HUES48 (cell line): ENCODE results near the gene RFX2.

Source experiments
- H3K27ac ChIP-seq: one replicate; pipeline ENCODE4 v1.7.0; 2013; ENCODE audit warnings: low read depth, low read length, inconsistent platforms
- H3K27me3 ChIP-seq: 2 replicates; pipeline ENCODE4 v1.6.1; 2013; ENCODE audit warnings: mild to moderate bottlenecking, low read length; ENCODE audit not compliant: control insufficient read depth, insufficient read depth
- H3K36me3 ChIP-seq: 2 replicates; pipeline ENCODE4 v1.6.1; 2013; ENCODE audit warnings: low read length; ENCODE audit not compliant: control insufficient read depth, insufficient read depth
- H3K4me1 ChIP-seq: 2 replicates; pipeline ENCODE4 v1.6.1; 2013; ENCODE audit warnings: mild to moderate bottlenecking, low read length; ENCODE audit not compliant: control insufficient read depth, insufficient read depth
- H3K4me3 ChIP-seq: 2 replicates; pipeline ENCODE4 v1.5.1; 2013; ENCODE audit warnings: mild to moderate bottlenecking, low read depth, low read length
- H3K9ac ChIP-seq: 2 replicates; pipeline ENCODE4 v1.6.1; 2013; ENCODE audit warnings: mild to moderate bottlenecking, low read depth, low read length, moderate library complexity
- H3K9me3 ChIP-seq: 2 replicates; pipeline ENCODE4 v1.6.1; 2013; ENCODE audit warnings: low read length; ENCODE audit not compliant: control insufficient read depth, insufficient read depth

RFX2 gene

GRCh38 chr19:6110360-6110977 lies at the start of gene RFX2:
RFX2 (minus strand) TSS chr19:6110500; CDS start chr19:6047496, 63,004 bp downstream.
- Histone ChIP-seq H3K4me3 (peak within 1 kb of the TSS; percentile 90), H3K36me3 (no peaks in the 10 kb centered on the region), H3K27me3 (peaks cover 27% of the 10 kb centered on the region), H3K9ac (peak within 1 kb of the TSS; percentile 61; the same call in 1 of the 2 replicates), H3K27ac (no peak within 1 kb of the TSS), H3K9me3 (no peaks in the 10 kb centered on the region), H3K4me1 (peaks cover 9% of the 10 kb centered on the region; the same call in 1 of the 2 replicates)

- H3K4me3 ChIP-seq, result no peak overlapping the region
- peaks cover 57% of the 10 kb centered on the region for H3K9me3 ChIP-seq
- no peak overlapping the region for H3K27ac ChIP-seq
- no peak overlapping the region for H3K9ac ChIP-seq
- H3K27me3 ChIP-seq, result no peaks in the 10 kb centered on the region
- no peaks in the 10 kb centered on the region for H3K4me1 ChIP-seq
- H3K36me3 ChIP-seq, result no peaks in the 10 kb centered on the region
These were observed 45.7 kb upstream of the RFX2 start for GRCh38 chr19:6156033-6156432.

GRCh38 chr19:6150289-6150688 lies 40.0 kb upstream of the RFX2 start:
- no peaks in the 10 kb centered on the region for H3K36me3 ChIP-seq
- H3K27me3 ChIP-seq, result no peaks in the 10 kb centered on the region
- H3K9me3 ChIP-seq, result peaks cover 55% of the 10 kb centered on the region
- H3K27ac ChIP-seq, result no peak overlapping the region
- H3K4me1 ChIP-seq, result no peaks in the 10 kb centered on the region
- H3K4me3 ChIP-seq, result no peak overlapping the region
- no peak overlapping the region for H3K9ac ChIP-seq

- Histone ChIP-seq H3K27me3 (no peaks in the 10 kb centered on the region), H3K4me1 (no peaks in the 10 kb centered on the region), H3K36me3 (no peaks in the 10 kb centered on the region), H3K9me3 (peaks cover 28% of the 10 kb centered on the region), H3K9ac (no peak overlapping the region), H3K4me3 (no peak overlapping the region), H3K27ac (no peak overlapping the region)
These were observed 30.9 kb upstream of the RFX2 start for GRCh38 chr19:6141217-6141616.

- Histone ChIP-seq H3K4me3 (no peak overlapping the region), H3K36me3 (no peaks in the 10 kb centered on the region), H3K9ac (no peak overlapping the region), H3K27me3 (no peaks in the 10 kb centered on the region), H3K4me1 (no peaks in the 10 kb centered on the region), H3K27ac (no peak overlapping the region), H3K9me3 (peaks cover 22% of the 10 kb centered on the region)
These were observed 28.2 kb upstream of the RFX2 start for GRCh38 chr19:6138511-6138910.

- Histone ChIP-seq H3K4me1 (no peaks in the 10 kb centered on the region), H3K27ac (no peak overlapping the region), H3K4me3 (no peak overlapping the region), H3K9me3 (peaks cover 25% of the 10 kb centered on the region), H3K27me3 (no peaks in the 10 kb centered on the region), H3K36me3 (no peaks in the 10 kb centered on the region), H3K9ac (no peak overlapping the region)
These were observed 27.8 kb upstream of the RFX2 start for GRCh38 chr19:6138066-6138465.

- H3K36me3 ChIP-seq, result no peaks in the 10 kb centered on the region
- no peaks in the 10 kb centered on the region for H3K27me3 ChIP-seq
- H3K4me3 ChIP-seq, result no peak overlapping the region
- H3K9ac ChIP-seq, result no peak overlapping the region
- H3K27ac ChIP-seq, result no peak overlapping the region
- no peaks in the 10 kb centered on the region for H3K4me1 ChIP-seq
- peaks cover 26% of the 10 kb centered on the region for H3K9me3 ChIP-seq
These were observed 22.9 kb upstream of the RFX2 start for GRCh38 chr19:6133231-6133630.

- no peak overlapping the region for H3K27ac ChIP-seq
These were observed 22.2 kb upstream of the RFX2 start for GRCh38 chr19:6132482-6132881.

GRCh38 chr19:6127716-6128335 lies 17.5 kb upstream of the RFX2 start:
- H3K9ac ChIP-seq, result no peak overlapping the region
- H3K9me3 ChIP-seq, result peaks cover 24% of the 10 kb centered on the region
- H3K4me3 ChIP-seq, result no peak overlapping the region
- no peaks in the 10 kb centered on the region for H3K36me3 ChIP-seq
- H3K27ac ChIP-seq, result no peak overlapping the region
- H3K4me1 ChIP-seq, result no peaks in the 10 kb centered on the region
- H3K27me3 ChIP-seq, result no peaks in the 10 kb centered on the region

More at GRCh38 chr19:6132482-6132881, 22.2 kb upstream of the RFX2 start:
- no peak overlapping the region for H3K9ac ChIP-seq
- no peaks in the 10 kb centered on the region for H3K27me3 ChIP-seq
- no peak overlapping the region for H3K4me3 ChIP-seq
- no peaks in the 10 kb centered on the region for H3K4me1 ChIP-seq
- H3K9me3 ChIP-seq, result peaks cover 30% of the 10 kb centered on the region
- H3K36me3 ChIP-seq, result no peaks in the 10 kb centered on the region

GRCh38 chr19:6126335-6126974 lies 16.2 kb upstream of the RFX2 start:
- Histone ChIP-seq H3K4me3 (no peak overlapping the region), H3K9me3 (peaks cover 13% of the 10 kb centered on the region), H3K4me1 (no peaks in the 10 kb centered on the region), H3K27me3 (no peaks in the 10 kb centered on the region), H3K27ac (no peak overlapping the region), H3K9ac (no peak overlapping the region), H3K36me3 (no peaks in the 10 kb centered on the region)

- H3K9ac ChIP-seq, result no peak overlapping the region
- H3K9me3 ChIP-seq, result peaks cover 13% of the 10 kb centered on the region
- no peaks in the 10 kb centered on the region for H3K4me1 ChIP-seq
- no peaks in the 10 kb centered on the region for H3K27me3 ChIP-seq
- no peaks in the 10 kb centered on the region for H3K36me3 ChIP-seq
- H3K4me3 ChIP-seq, result no peak overlapping the region
- H3K27ac ChIP-seq, result no peak overlapping the region
These were observed 15.3 kb upstream of the RFX2 start for GRCh38 chr19:6125571-6125989.
